ENCODE data around the gene RAB10.

DNA sequence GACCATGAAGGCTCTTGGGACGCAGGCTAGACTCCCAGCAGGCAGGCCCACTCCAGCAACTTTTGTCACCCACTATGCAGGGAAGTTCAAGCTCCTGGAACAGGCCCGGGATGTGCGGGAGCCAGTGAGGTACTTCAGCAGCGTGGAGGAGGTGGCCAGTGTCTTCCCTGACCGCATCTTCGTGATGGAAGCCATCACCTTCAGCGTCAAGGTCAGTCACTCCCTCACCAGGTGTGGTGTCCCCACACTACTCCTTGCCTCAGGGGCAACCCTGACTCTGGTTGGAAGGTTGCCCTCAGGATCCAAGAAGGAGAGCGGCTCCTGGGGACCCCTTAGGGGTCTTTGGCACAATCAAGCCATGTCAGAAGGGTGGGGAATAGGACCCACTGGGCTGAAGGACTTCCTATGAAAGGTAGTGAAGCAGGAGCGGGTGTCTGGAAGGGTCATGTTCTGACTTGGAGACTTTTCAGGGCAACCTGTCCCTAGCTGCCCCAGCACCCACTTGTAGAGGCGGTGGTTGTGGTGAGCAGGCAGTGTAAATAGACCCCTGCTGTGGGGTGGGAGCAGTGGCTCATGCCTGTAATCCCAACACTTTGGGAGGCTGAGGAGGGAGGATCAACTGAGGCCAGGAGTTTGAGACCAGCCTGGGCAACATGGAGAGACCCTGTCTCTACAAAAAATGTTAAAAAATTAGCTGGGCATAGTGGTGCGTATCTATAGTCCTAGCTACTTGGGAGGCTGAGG lies 149.2 kb downstream of the RAB10 start:
- TF ChIP-seq, protein P1, sequence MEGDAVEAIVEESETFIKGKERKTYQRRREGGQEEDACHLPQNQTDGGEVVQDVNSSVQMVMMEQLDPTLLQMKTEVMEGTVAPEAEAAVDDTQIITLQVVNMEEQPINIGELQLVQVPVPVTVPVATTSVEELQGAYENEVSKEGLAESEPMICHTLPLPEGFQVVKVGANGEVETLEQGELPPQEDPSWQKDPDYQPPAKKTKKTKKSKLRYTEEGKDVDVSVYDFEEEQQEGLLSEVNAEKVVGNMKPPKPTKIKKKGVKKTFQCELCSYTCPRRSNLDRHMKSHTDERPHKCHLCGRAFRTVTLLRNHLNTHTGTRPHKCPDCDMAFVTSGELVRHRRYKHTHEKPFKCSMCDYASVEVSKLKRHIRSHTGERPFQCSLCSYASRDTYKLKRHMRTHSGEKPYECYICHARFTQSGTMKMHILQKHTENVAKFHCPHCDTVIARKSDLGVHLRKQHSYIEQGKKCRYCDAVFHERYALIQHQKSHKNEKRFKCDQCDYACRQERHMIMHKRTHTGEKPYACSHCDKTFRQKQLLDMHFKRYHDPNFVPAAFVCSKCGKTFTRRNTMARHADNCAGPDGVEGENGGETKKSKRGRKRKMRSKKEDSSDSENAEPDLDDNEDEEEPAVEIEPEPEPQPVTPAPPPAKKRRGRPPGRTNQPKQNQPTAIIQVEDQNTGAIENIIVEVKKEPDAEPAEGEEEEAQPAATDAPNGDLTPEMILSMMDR (IDR thresholded peaks at IDR 0.05) = no peak
- no peak for TF ChIP-seq EP300 (IDR thresholded peaks at IDR 0.05)
- TF ChIP-seq POLR2A (IDR thresholded peaks at IDR 0.05) = no peak
